DOHH2 (cell line): ENCODE measurements around the gene TRMT44.

ENCODE experiments used
- H3F3A ChIP-seq: fragments of 200-600 bp; sonication (generic), shearing (Covaris generic); 2 replicates; pipeline ENCODE4 v1.6.0; 2016; ENCODE audit warnings: antibody characterized with exemption, mild to moderate bottlenecking; ENCODE audit not compliant: control insufficient read depth, insufficient read depth
- H3K27ac ChIP-seq: fragments of 200-600 bp; sonication (generic); 2 replicates; pipeline ENCODE4 v1.5.1; 2014; ENCODE audit warnings: low read depth, mild to moderate bottlenecking, low read length, moderate library complexity
- H3K27me3 ChIP-seq: fragments of 200-600 bp; sonication (generic); 2 replicates; pipeline ENCODE4 v1.6.1; 2014; ENCODE audit warnings: mild to moderate bottlenecking, low read length, mixed read lengths; ENCODE audit not compliant: control insufficient read depth
- H3K36me3 ChIP-seq: fragments of 200-600 bp; sonication (generic); 2 replicates; pipeline ENCODE4 v1.6.1; 2014; ENCODE audit warnings: mild to moderate bottlenecking, low read length, moderate library complexity, mixed read lengths; ENCODE audit not compliant: control insufficient read depth
- H3K4me1 ChIP-seq: fragments of 200-600 bp; sonication (generic); 2 replicates; pipeline ENCODE4 v1.6.1; 2014; ENCODE audit warnings: mild to moderate bottlenecking, low read length, mixed read lengths; ENCODE audit not compliant: control insufficient read depth
- H3K4me2 ChIP-seq: fragments of 200-600 bp; sonication (generic); 2 replicates; pipeline ENCODE4 v1.6.0; 2014; ENCODE audit warnings: mild to moderate bottlenecking, low read length, moderate library complexity
- H3K4me3 ChIP-seq: fragments of 200-600 bp; sonication (generic); 2 replicates; pipeline ENCODE4 v1.5.1; 2014; ENCODE audit warnings: mild to moderate bottlenecking, low read length, mixed read lengths
- H3K79me2 ChIP-seq: fragments of 200-600 bp; sonication (generic); 2 replicates; pipeline ENCODE4 v1.6.1; 2014; ENCODE audit warnings: mild to moderate bottlenecking, low read length, mixed read lengths; ENCODE audit not compliant: control insufficient read depth
- H3K9me2 ChIP-seq: fragments of 200-600 bp; sonication (generic); replicated peaks from 2 replicates; pipeline ENCODE4 v1.6.1; 2014; ENCODE audit warnings: mild to moderate bottlenecking, low read length, mixed read lengths; ENCODE audit not compliant: control insufficient read depth
- H3K9me3 ChIP-seq: fragments of 200-600 bp; sonication (generic); 2 replicates; pipeline ENCODE4 v1.6.1; 2014; ENCODE audit warnings: antibody characterized with exemption, low read length, mixed read lengths; ENCODE audit not compliant: control insufficient read depth, insufficient read depth
- H4K20me1 ChIP-seq: fragments of 200-600 bp; sonication (generic); 2 replicates; pipeline ENCODE4 v1.6.0; 2014; ENCODE audit warnings: low read depth, mild to moderate bottlenecking, antibody characterized with exemption, low read length, moderate library complexity; ENCODE audit not compliant: control insufficient read depth, insufficient read depth
- CTCF ChIP-seq: fragments of 200-600 bp; sonication (generic); IDR thresholded peaks from one replicate; pipeline ENCODE4 v1.5.1; 2014; ENCODE audit warnings: antibody characterized with exemption, mild to moderate bottlenecking, low read depth, low read length; ENCODE audit not compliant: poor library complexity, severe bottlenecking
- EZH2phosphoT487 ChIP-seq: fragments of 200-600 bp; sonication (generic); IDR thresholded peaks from 2 replicates; pipeline ENCODE4 v1.6.1; 2017; ENCODE audit warnings: borderline replicate concordance, mild to moderate bottlenecking, antibody characterized with exemption, low read length, moderate library complexity, mixed read lengths

Gene TRMT44

GRCh38 chr4:8474856-8475255 is 34.3 kb downstream of the TRMT44 start:
- Histone ChIP-seq H3K9me3 (no peaks in the 10 kb centered on the region), H4K20me1 (no peaks in the 10 kb centered on the region), H3K9me2 (no peaks in the 10 kb centered on the region), H3K27me3 (no peaks in the 10 kb centered on the region), H3K36me3 (peaks cover 8% of the 10 kb centered on the region), H3K4me3 (no peak overlapping the region), H3K79me2 (no peaks in the 10 kb centered on the region), H3F3A (no peaks in the 10 kb centered on the region), H3K27ac (no peak overlapping the region), H3K4me2 (no peak overlapping the region), H3K4me1 (no peaks in the 10 kb centered on the region)
- TF ChIP-seq CTCF (no peak), EZH2phosphoT487 (no peak)

- Histone ChIP-seq H3K36me3 (peaks cover 8% of the 10 kb centered on the region), H3K4me3 (no peak overlapping the region), H4K20me1 (no peaks in the 10 kb centered on the region), H3K27ac (no peak overlapping the region), H3K4me1 (no peaks in the 10 kb centered on the region), H3K27me3 (no peaks in the 10 kb centered on the region), H3K9me3 (no peaks in the 10 kb centered on the region), H3F3A (no peaks in the 10 kb centered on the region), H3K4me2 (no peak overlapping the region), H3K9me2 (no peaks in the 10 kb centered on the region), H3K79me2 (no peaks in the 10 kb centered on the region)
- TF ChIP-seq CTCF = no peak
- TF ChIP-seq EZH2phosphoT487 = no peak
Observed at GRCh38 chr4:8475751-8476575, 35.4 kb downstream of the TRMT44 start.

- H3F3A ChIP-seq = no peaks in the 10 kb centered on the region
- TF ChIP-seq CTCF (no peak), EZH2phosphoT487 (no peak)
- no peaks in the 10 kb centered on the region for H3K79me2 ChIP-seq
- no peaks in the 10 kb centered on the region for H3K4me1 ChIP-seq
- no peaks in the 10 kb centered on the region for H3K27me3 ChIP-seq
- peaks cover 8% of the 10 kb centered on the region for H3K36me3 ChIP-seq
- no peaks in the 10 kb centered on the region for H3K9me3 ChIP-seq
- no peaks in the 10 kb centered on the region for H3K9me2 ChIP-seq
- no peak overlapping the region for H3K4me3 ChIP-seq
- H3K4me2 ChIP-seq = no peak overlapping the region
- H4K20me1 ChIP-seq = no peaks in the 10 kb centered on the region
- H3K27ac ChIP-seq = no peak overlapping the region
Observed at GRCh38 chr4:8477095-8477635, 36.6 kb downstream of the TRMT44 start.
